ENCODE data around the gene ALOXE3. TPM values are rescaled to one million over a fixed set of nuclear protein-coding genes. Genes with fewer than 3 reads are reported as not detected.

The ALOXE3 gene
- under 0.01 TPM in 1 of 2 replicates, not detected in the other for total RNA-seq

- peak; percentile 36 to 56 for DNase-seq (ENCODE audit: low read depth in 2 of 2)
These were observed at the start of gene ALOXE3 for GRCh38 chr17:8117980-8118768. Gene ALOXE3 (minus strand): TSS chr17:8118514. CDS start chr17:8117990, 524 bp downstream.

- no peak for DNase-seq (ENCODE audit: low read depth in 2 of 2)
These were observed 49.2 kb upstream of the ALOXE3 start for GRCh38 chr17:8167526-8167925.

DNA sequence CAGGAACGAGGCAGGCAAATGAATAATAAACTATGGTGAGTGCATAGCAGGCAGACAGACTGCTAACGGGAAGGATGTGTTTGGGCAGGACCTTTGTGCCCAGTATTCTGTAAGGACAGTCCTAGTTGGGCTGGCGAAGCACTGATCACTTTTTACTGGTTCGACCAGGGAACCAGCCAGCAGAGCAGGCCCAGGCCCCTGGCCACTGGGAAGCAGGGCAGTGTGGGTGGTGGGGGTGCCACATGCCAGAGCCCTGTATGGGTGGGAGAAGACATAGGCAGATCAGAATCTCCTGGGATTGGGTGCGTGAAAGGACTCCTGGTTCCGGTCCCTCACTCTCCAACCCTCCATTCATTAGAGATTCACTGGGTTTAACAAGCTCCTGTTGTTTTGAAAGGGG lies 48.4 kb upstream of the ALOXE3 start:
- DNase-seq (ENCODE audit: low read depth in 2 of 2): no peak

GRCh38 chr17:8164815-8165131 lies 46.5 kb upstream of the ALOXE3 start:
- DNase-seq (ENCODE audit: low read depth in 2 of 2): no peak

DNA sequence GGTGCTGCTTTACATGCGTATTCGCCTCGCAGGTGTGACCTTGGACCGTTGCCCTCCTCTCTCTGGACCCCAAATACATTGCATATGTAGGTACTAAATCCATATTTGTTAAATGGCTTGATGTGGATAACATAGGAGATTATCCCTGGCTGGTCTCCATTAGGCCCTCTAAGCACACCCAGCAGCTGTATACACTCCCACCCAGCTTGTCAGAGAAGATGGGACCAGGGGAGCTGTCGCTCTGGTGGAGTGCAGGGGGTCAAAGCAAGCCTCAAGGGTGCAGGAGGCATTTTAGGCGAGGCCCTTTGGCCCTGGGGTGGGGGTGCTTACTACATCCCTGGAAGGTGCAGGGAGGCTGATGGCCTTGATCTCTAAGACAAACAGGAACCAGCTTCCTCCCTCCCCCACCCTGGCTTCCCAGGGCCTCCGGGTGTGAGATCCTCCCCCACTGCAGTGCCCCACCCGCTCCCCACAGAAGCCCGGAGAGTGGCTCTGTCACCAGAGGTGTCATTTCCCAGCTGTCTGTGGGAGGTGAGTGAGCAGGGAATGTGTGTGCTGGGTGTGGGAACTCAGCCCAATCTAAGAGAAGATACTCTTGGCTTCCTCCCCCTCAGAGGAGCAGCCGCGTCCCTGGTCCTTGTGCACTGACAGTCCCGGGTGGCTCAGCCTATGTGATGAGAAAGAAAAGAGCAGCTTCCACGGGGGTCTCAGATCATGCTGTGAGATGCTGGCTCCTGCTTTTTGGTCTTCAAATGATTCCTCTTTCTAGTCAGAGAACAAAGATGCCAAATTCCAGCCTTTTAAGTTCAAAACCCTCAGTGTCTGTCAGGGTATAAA lies 45.9 kb upstream of the ALOXE3 start:
- DNase-seq (ENCODE audit: low read depth in 2 of 2): no peak

DNA sequence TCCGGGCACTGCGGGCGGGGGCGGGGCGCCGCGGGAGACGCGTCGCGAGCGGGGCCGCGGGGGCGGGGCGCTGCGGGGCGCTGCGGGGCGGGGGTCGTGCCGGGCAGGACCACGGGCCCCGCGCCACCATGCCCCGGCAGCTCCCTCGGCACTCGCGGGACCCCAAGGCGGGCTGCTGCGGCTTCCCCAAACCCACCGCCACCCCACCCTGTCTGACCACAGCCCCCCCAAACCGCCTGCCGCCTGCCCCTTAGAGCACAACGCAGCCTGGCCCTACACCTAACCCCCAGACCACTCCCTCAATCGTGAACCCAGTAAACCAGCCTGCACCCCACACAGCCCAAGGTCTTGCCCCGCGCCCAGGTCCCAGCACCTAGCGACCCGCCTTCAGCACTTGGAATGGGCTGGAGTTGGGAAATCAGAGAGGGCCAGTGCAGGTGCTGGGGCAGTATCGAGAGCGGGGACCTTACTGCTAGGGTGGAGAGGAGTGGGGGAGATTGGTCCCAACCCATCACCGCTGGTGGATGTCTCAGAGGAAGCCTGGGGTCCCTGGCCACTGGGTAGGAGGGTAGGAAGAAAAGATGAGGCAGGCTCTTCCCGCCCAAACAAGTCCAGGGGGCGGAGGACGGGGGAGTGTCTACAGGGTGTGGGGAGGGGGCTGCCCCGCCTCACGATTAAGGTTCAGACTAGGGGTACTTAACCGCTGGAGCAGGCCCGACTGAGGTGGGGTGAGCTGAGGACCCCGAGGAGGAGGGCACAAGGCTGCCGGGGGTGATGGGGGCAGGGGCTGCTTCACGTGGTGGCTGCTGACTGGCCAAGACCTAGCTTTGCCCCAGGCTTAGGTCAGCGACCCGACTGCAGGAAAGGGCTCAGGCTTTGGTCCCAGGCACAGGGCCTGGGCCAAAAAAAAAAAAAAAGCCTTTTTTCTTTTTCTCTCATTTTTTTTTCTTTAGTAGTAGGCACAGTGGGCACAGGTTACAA lies 45.0 kb upstream of the ALOXE3 start:
- no peak for DNase-seq (ENCODE audit: low read depth in 2 of 2)

DNA sequence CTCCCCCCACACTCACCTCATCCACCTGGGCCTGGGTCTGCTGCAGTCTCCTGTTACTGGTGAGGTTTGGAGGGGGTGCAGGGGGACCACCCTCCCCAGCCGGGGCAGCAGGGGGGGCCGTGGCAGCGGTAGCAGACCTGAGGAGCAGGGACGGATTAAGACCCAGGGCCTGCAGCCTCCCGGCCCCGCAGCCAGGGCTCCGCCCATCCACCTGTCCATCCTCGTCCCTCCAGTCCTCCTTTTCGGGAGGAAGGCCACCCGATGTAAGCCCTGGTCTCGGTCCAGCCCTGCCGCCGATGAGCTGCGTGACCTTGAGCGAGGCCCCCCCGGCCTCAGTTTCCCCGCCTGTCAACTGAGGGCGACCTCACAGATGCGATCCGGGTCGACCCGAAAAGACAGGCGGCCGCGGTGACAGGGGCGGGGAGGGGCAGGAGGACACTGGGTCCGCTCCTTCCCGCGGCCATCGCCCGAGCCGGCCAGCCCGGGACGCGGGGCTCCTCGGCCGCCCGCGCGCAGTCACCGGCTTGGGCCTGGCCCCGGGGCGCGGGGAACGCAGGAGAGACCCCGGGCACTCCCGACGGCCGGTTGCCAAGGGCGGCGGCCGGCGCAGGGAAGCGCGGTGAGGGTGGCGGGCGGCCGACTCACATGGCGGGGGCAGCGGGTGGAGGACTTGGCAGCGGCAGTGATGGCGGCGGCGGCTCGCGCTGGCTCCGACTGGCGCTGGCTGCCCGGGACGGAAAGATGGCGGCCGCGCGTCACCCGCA lies 44.1 kb upstream of the ALOXE3 start, which contains the start of gene VAMP2:
TSS of gene VAMP2 (minus strand) at position 716 of the 764 bp plus-strand sequence. CDS start at position 647, 69 bp downstream.
- DNase-seq (ENCODE audit: low read depth in 2 of 2): peak; percentile 72 to 82

DNA sequence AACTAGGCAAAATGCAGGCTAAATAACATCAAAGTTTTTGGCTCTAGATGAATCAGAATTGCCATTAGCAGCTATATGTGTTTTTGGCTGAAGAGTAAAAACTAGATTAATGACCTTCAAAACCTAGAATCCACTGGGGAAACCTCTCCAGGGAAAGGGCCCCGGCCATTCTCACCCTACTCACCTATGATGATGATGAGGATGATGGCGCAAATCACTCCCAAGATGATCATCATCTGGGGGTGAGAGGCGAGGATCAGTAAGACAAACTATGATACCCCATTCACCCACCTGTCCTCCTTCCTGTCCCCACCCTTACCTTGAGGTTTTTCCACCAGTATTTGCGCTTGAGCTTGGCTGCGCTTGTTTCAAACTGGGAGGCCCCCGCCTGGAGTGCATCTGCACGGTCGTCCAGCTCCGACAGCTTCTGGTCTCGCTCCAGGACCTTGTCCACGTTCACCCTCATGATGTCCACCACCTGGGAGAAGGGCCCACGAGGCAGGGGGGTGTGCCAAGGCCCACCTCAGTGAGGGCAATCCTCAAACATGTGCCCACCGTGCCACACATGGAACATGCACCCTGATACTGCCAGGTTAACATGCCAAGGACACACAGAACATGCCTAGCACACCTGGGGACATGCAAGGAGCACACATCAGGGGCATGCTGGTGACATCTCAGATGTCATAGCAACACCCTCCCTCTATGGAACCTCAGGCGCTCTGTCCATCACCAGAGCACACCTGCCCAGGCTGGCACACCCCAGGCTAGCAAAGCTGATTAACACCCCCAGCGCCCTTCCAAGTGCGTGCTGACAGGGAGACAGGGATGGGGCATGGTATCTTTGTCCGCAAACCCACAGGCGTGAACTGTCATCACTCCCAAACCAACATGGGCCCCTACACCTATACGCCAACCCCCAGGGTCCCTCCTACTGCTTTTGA lies 43.2 kb upstream of the ALOXE3 start:
- no peak for DNase-seq (ENCODE audit: low read depth in 2 of 2)

- DNase-seq (ENCODE audit: low read depth in 2 of 2): no peak
These were observed 42.5 kb upstream of the ALOXE3 start for GRCh38 chr17:8160741-8161221.

DNA sequence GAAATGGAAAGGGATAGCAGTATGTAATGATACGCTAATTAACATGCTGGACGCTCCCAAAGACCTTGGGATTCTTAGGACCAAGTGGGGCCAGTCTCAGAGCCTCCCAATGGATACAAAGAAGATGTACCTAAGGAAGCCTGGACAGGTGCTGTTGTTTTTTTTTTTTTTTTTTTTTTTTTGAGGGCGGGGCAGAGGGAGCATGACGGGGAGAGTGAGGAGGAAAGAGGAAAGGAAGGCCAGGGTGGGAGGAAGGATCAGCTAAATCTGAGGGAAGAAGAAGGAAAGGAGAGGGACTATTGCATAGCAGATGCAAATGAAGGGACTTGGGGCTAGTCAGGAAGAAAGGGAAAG lies 41.9 kb upstream of the ALOXE3 start:
- no peak for DNase-seq (ENCODE audit: low read depth in 2 of 2)

DNA sequence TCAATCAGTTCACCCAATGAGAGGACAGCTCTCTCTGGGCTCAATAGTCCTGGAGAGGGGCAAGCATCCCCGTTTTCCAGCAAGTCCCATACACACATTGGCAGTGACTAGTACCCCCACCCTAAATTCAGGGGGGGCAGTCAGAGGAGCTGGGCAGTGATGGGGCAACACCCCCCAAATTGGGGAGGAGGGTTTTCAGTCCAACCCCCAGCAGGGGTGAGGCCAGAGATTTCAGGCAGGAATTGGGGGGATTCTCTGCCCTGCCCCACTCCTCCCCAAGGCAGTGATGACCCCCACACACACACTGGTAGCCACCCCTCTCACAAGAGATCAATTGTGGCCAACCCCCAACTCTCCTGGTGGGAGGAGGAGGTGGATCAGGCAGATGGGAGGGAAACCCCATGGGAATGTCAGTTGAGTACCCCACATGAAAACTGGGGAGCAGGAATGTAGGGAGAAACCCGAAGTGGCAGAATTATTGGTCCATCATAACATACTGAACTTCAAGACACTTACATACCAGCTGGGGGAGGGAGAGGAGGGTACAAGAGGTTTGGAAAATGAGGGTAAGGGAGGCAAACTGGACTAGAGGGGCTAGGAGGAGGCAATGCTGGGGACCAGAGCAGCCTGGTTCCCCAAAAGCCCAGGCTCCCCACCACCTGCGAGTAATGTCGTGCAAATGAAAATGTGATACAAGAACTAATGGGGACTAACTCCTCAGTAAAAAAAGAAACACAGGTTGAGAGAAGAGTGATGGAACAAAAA lies 41.3 kb upstream of the ALOXE3 start:
- DNase-seq (ENCODE audit: low read depth in 2 of 2): no peak

DNA sequence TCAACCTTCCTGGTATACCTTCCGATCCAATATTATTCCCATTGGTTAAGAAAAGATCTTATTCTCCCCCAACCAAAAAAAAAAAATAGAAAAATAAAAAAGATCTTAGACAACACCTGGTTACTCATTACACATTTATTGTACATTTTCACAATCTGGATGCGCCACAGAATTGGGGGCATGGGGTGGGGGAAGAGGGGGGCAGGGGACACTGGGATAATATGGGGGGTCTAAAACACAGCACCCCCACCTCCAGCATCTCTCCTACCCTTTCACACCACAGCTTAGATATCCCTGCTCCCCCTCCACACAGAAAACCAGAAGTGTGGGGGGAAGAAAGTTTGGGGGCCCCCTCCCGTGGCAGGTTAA lies 40.7 kb upstream of the ALOXE3 start:
- no peak for DNase-seq (ENCODE audit: low read depth in 2 of 2)

- peak; percentile 91 to 92 for DNase-seq (ENCODE audit: low read depth in 2 of 2)
These were observed 40.1 kb upstream of the ALOXE3 start for GRCh38 chr17:8158267-8159031.

- DNase-seq (ENCODE audit: low read depth in 2 of 2): peak; percentile 100
These were observed 38.1 kb upstream of the ALOXE3 start for GRCh38 chr17:8156246-8156992.

DNA sequence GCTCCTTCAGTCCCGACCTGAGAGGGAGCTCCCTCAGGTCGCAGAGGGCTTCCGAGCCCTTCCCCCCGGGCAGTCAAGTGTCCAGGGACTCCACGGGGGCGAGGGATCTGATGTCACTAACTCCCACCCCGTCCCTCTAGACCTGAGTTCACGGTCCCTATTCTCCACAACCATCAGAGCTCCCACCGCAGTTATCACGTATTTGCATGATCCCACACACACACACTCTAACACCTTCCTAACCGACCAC lies 37.6 kb upstream of the ALOXE3 start:
- DNase-seq (ENCODE audit: low read depth in 2 of 2): no peak

DNA sequence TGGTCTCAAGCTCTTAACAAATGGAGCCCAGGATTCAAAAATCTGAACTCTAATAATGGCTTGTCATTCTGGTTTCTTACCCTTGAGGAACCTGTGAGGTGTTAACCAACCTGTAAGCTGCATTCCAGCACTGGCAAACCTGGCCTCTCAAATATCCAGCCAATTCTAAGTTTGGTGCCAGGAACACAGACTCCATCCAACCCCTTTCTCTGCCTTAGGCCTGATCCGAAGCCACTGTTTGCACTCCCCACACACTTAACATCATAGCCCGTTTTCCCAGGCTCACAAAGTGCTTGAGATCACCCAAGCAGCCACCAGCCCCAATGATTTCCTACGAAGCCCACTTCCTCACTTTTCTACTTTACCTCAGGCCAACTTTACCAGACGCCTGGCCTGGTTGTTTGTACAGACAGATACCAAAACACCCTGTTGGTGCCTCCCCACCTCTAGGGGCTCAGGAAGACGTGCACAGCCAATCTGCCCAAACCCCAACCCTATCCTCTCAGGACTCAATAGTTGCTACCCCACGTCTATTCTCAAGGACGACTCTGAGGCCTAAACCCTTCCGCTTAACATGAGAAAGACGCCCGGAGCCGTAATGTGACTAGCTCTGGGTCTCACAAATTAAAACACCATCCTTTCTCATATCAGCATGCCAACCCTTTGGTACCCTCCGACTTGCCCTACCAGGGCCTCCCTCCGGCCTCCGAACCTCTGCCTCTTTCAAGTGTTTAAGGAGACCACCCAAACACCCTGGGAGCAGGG lies 37.1 kb upstream of the ALOXE3 start:
- peak in 1 of 2 donors; percentile 32 for DNase-seq (ENCODE audit: low read depth in 2 of 2)

GRCh38 chr17:8154608-8155155 lies 36.4 kb upstream of the ALOXE3 start:
- no peak for DNase-seq (ENCODE audit: low read depth in 2 of 2)
